GM19397 (cell line): ENCODE results near the gene BEX4.
"Not testable (repeated sequence)": the region's sequence is repeated elsewhere in the genome, so short reads cannot be mapped to it uniquely, and the experiment has no call there.

Source experiments
- ATAC-seq: cut with Tn5 transposase; IDR thresholded peaks from one replicate; pipeline ENCODE4 v1.9.1; 2021; ENCODE audit warnings: mild to moderate bottlenecking, moderate library complexity; ENCODE audit not compliant: unreplicated experiment

Gene BEX4

DNA sequence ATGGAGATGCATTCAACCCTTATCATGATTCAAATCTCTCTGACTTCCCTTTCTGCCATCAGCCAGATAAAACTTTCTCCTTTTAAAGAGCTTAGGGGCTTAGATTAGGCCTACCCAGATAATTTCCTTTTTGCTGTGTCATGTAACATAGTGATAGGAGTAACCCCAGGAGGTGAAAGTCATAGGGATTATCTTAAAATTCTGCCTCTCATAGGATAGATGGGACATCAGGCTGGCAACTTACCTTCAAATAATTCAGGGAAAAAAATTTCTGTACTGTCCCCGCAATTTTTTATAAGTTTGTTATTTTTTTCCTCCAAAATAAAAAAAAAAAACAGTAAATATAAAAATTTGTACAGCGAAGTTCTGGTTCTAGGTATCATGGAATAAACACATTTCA, 20.7 kb downstream of the BEX4 start:
- not testable (repeated sequence) for ATAC-seq

DNA sequence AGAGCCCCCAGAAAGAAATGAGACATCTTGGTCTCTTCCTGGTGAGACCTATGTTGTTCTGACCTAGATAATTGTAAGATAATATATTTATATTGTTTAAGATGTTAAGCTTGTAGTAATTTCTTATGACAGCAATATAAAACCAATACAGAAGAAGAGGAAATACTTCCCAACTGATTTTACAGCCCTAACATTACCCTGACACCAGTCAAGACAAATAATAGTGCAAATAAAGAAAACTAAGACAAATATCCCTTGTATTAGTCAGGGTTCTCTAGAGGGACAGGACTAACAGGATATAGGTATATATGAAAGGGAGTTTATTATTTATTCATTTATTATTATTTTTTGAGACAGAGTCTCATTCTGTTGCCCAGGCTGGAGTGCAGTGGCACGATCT, 21.4 kb downstream of the BEX4 start:
- no peak for ATAC-seq

DNA sequence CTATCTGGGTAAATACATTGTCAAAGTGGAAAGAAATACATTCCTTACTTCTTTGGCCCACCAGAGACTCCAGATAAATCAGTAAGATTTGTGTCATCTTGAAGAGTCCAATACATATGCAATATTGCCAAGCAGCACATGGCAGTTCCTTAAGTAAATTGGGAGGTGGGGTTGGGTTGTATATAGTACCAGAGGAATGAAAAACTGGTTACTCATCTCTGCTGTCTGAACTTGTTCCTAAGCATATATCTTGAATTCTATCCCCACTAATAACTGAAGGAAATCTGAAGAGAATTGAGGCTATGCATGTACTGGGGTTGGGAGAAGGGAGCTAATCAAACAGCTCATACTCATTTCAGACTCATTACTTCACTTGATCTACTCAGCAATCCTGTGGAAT, 25.2 kb downstream of the BEX4 start:
- ATAC-seq, result no peak

DNA sequence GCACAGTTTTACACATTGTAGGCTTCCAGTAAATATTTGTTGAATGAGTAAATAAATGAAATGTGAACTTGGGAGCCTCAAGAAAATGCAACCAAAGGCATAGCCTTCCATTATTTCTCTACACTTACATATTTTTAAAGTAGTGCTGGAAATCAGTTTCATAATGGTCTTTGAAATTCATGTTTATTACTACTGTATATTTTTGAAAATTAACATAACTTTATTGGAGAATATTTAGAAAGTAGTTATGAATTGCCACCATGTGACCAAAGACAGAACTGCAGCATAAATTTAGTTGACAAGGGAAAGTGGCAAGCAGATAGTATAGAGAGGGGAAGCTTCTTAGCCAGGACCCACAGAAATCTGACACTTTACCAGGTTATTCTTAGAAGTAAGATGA, 33.6 kb downstream of the BEX4 start:
- no peak for ATAC-seq

DNA sequence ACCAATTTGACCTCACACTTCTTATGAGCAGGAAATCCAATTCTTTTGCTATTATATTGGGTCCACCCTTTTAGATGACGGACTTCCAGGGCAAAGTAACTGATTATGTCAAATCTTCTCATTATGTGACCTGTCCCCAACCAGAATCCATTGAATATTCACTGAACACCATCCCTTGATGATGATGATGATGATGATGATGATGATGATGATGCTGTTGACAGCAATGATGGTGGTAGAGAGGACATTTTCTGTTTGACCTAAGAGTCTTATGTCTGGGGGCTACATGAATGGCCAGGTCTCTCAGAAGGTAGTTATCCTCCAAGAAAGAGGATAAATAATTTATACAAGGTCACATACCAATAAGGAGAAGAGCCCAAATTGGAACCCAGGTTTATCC, 34.9 kb downstream of the BEX4 start:
- ATAC-seq, result no peak

DNA sequence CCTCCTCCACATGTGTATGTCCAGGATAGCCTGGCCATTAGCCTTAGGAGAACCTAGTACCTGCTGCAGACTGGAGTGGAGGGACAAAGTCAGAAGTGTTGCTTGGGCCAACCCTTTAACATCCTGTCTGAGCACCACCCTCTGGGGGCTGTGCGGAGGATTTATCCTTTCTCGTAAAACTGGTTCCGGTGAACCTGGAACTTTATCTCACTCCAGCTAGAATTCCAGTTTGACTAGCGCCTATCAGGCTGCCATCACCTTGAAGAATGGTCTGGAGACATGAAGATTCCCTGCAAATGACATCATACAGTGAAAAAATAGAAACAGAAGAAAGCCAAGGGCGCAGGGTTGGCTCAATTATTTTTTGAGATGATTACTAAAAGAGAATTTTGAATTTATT, 36.1 kb downstream of the BEX4 start:
- no peak for ATAC-seq

DNA sequence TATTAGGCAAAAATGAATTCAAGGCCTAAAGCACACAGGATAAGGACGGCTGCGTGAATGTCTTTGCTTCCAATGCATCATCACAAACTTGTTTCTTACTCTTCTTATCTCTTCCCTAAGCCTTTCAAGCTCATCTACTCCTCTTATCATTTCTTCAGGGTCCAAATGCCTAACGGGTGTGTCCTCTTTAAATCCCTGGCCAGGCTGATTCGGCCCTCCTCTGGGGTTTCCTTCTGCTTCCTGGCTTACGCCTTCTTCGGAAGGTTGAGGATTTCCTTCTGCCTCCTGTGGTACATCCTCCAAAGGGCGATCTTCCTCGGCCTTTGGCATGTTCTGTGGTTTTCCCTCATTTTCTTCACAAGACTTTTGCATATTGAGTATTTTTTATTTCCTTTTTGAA, 38.7 kb downstream of the BEX4 start:
- no peak for ATAC-seq

DNA sequence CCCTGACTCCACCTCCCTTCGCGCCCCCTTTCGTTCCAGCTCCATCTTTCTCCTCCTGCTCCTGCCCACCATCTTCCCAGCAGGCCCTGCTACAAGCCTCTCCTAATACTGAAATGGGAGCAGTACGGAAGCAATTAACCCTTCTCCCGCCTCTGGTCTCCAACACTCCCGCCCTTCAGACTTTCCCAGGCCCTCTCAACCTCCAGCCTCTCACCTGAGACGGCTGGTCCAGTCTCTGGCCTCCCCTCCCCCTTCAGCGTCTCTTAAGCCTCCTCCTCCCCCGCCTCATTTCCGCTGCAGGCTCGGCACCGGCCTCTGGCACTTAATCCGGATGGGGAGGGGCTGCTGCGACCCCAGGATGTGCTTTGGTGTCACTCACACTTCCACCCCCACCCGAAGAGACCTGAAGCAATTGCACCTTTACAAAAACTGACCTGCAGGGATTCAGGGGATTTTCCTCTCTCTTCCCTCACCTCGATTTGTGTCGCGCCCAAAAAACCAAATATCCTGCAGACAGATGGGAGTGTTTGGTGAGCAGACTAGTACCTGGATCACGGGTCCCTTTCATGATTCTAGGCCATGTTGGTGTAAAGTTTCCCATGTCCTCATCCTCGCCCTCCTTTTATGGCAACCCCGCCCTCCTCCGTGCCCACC, 39.4 kb downstream of the BEX4 start:
- peak; percentile 69 for ATAC-seq

DNA sequence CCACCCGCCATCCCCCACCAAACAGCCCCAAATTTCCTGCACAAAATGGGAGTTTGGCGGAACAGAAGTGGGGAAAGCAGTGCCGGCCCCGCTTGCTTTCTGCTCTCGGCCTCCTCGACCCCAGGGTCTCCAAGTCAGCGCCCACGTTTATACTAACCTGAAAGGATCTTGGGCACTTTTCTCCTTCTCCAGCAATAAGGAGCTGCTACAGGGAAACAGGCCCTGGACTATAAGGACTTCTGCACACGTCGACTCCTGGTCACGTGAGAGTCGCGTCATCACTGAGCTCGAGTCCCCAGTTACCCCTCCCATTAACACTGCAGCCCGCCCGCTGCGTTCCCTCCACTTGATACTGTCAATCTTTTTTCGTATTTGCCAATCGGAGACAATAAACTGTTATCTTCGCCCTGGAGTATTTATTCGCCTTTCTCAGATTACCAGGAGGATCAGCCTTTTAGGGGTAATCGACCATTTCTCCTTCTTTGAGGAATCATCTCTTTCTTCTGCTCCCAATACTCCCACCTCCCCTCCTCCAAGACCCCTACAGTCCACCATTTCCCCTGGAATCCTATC, 40.1 kb downstream of the BEX4 start, which contains the start of gene TCEAL8:
TSS of gene TCEAL8 (minus strand) at position 235 of the 573 bp plus-strand sequence. CDS start 1,176 bp downstream, outside the sequence.
- peak; percentile 97 for ATAC-seq

DNA sequence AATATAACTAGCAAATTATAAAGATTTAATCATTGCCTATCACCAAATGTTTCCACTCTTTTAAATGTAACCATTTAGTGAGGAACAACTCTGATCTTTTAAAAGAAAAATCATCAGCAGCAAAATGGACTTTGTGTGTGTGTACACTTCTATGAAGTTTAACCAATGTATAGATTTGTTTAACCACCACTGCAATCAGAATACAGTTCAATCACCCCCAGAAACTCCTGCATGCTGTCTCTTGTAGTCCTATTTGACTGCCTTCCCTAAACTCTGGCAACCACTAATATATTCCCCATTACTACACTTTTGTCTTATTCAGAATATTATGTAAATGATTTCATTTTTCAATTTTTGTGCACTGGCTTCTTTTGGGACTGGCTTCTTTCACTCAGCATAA, 41.7 kb downstream of the BEX4 start:
- ATAC-seq, result no peak

DNA sequence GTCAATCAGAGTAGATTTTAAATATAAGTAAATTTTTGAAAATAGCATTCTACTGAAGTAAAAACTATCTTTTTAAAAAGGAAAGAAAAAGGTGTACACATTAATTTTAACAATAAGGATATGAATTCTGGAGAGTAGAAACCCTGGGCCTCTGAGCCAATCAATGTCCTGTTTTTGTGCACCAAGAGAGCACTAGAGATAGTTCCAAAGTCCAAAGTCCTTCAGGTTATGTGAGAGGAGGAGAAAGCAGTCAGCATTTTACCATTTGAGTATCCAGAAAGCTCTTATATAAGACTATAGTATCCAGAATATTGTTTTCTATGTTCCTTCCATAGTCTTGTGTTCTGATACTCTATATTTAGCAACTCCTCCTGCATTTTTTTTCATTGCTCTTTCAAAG, 43.4 kb downstream of the BEX4 start:
- ATAC-seq, result no peak
